Neural progenitor cell (in vitro differentiated cells): Measurements from ENCODE around the gene PIM3. TPM values are rescaled to one million over a fixed set of nuclear protein-coding genes. Genes with fewer than 3 reads are reported as not detected.

Source experiments
- DNase-seq: peaks from one replicate; pipeline ENCODE4 v3.0.0-alpha.2; 2016; ENCODE audit warnings: low spot score
- H2AFZ ChIP-seq: fragments of 200-600 bp; sonication (generic); replicated peaks from 2 replicates; pipeline ENCODE4 v1.6.1; 2016; ENCODE audit warnings: antibody characterized with exemption
- H3F3A ChIP-seq: fragments of 200-600 bp; sonication (generic); 2 replicates; pipeline ENCODE4 v1.6.1; 2016; ENCODE audit warnings: antibody characterized with exemption, low read depth
- H3K27ac ChIP-seq: fragments of 200-600 bp; sonication (generic); 2 replicates; pipeline ENCODE4 v1.5.1; 2016; ENCODE audit warnings: mild to moderate bottlenecking
- H3K27me3 ChIP-seq: fragments of 200-600 bp; sonication (generic); 2 replicates; pipeline ENCODE4 v1.6.1; 2016; ENCODE audit warnings: mild to moderate bottlenecking, moderate library complexity
- H3K36me3 ChIP-seq: fragments of 200-600 bp; sonication (generic); 2 replicates; pipeline ENCODE4 v1.5.1; 2016
- H3K4me1 ChIP-seq: fragments of 200-600 bp; sonication (generic); 2 replicates; pipeline ENCODE4 v1.6.1; 2016; ENCODE audit warnings: mixed run types
- H3K4me2 ChIP-seq: fragments of 200-600 bp; sonication (generic); 2 replicates; pipeline ENCODE4 v1.6.1; 2016
- H3K4me3 ChIP-seq: fragments of 200-600 bp; sonication (generic); 2 replicates; pipeline ENCODE4 v1.5.1; 2016
- H3K79me2 ChIP-seq: fragments of 200-600 bp; sonication (generic); 2 replicates; pipeline ENCODE4 v1.6.1; 2016; ENCODE audit warnings: low read depth
- H3K9ac ChIP-seq: fragments of 200-600 bp; sonication (generic); 2 replicates; pipeline ENCODE4 v1.6.1; 2016
- H3K9me3 ChIP-seq: fragments of 200-600 bp; sonication (generic); 2 replicates; pipeline ENCODE4 v1.5.1; 2016; ENCODE audit warnings: low read depth
- H4K20me1 ChIP-seq: fragments of 200-600 bp; sonication (generic); 2 replicates; pipeline ENCODE4 v1.6.1; 2016; ENCODE audit warnings: low read depth
- H3K27ac Mint-ChIP-seq: 3 replicates; pipeline ENCODE4 v1.8.0; 2021; ENCODE audit warnings: mixed read lengths
- H3K27me3 Mint-ChIP-seq: 2 replicates; pipeline ENCODE4 v1.8.0; 2022; ENCODE audit warnings: low read depth, mild to moderate bottlenecking, inconsistent platforms, moderate library complexity, mixed read lengths; ENCODE audit not compliant: insufficient read depth
- H3K36me3 Mint-ChIP-seq: 3 replicates; pipeline ENCODE4 v1.8.0; 2021; ENCODE audit warnings: mixed read lengths
- H3K4me1 Mint-ChIP-seq: 3 replicates; pipeline ENCODE4 v1.8.0; 2021; ENCODE audit warnings: mixed read lengths
- H3K4me3 Mint-ChIP-seq: 3 replicates; pipeline ENCODE4 v1.8.0; 2021; ENCODE audit warnings: mild to moderate bottlenecking, moderate library complexity, mixed read lengths
- H3K9me3 Mint-ChIP-seq: 3 replicates; pipeline ENCODE4 v1.8.0; 2020; ENCODE audit warnings: mixed read lengths
- EZH2 ChIP-seq: fragments of 200-600 bp; sonication (generic); IDR thresholded peaks from 2 replicates; pipeline ENCODE4 v1.6.1; 2017; ENCODE audit warnings: antibody characterized with exemption, mild to moderate bottlenecking, moderate library complexity
- EZH2phosphoT487 ChIP-seq: fragments of 200-600 bp; sonication (generic); IDR thresholded peaks from 2 replicates; pipeline ENCODE4 v1.6.1; 2017; ENCODE audit warnings: antibody characterized with exemption
- total RNA-seq: library from RNA; depleted of rRNA; stranded (reverse); fragments of >200 nt; gene quantifications from 2 replicates; pipeline ENCODE4 v1.2.3, GENCODE V29; 2015; ENCODE audit warnings: low replicate concordance
- TF ChIP-seq, protein P1 (sequence below): fragments of 200-600 bp; sonication (generic); IDR thresholded peaks from 2 replicates; pipeline ENCODE4 v1.5.1; 2017; ENCODE audit warnings: antibody characterized with exemption, mild to moderate bottlenecking

The PIM3 gene
- total RNA-seq, 1 donor from 2014 or later: 15.1 TPM

DNA sequence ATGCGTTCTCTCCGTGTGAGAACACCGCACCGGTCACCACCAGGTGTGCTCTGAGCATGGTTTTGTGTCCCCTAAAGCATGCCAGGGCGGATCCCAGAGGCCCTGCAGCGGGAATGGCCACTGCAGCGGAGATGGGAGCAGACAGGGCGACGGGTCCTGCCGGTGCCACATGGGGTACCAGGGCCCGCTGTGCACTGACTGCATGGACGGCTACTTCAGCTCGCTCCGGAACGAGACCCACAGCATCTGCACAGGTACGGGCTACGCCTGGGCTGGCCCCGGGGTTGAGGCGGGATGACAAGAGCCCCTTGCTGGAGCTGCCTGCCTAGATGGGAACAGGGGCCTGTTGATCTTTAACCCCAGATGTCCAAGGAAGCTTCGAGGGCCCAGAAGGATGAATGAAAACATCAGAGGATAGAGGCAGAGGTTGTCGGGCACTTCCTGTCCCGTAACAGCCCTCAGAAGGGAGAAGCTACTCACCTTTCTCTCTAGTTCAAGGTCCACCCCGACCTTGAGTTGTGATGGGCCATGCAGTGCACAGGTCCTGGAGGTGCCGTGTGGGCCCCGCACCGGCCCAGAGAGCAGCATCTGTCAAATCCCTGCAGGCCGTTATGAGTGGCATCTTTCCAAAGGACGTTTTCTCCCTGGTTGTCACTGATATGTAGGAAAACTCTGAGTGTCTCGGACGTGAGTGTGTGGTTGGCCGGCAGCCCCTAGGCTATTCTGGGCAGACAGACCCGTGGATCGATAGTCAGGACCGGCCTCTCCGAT lies 38.9 kb upstream of the PIM3 start:
- Histone ChIP-seq H3K36me3 (no peaks in the 10 kb centered on the region), H3K4me2 (no peak overlapping the region), H3K9ac (no peak overlapping the region), H3K4me3 (no peak overlapping the region), H3F3A (peaks cover 11% of the 10 kb centered on the region), H3K4me1 (no peaks in the 10 kb centered on the region), H3K27me3 (peaks cover 8% of the 10 kb centered on the region), H3K79me2 (peaks cover 6% of the 10 kb centered on the region), H3K9me3 (no peaks in the 10 kb centered on the region), H3K27ac (no peak overlapping the region), H4K20me1 (no peaks in the 10 kb centered on the region), H2AFZ (no peak overlapping the region)
- Mint-ChIP-seq H3K9me3 (no peaks in the 10 kb centered on the region), H3K4me3 (no peak overlapping the region), H3K4me1 (peaks cover 21% of the 10 kb centered on the region), H3K36me3 (peaks cover 4% of the 10 kb centered on the region), H3K27ac (no peak overlapping the region), H3K27me3 (peaks cover 6% of the 10 kb centered on the region)
- no peak for DNase-seq
- TF ChIP-seq EZH2phosphoT487: no peak
- no peak for TF ChIP-seq EZH2
- TF ChIP-seq, protein P1, sequence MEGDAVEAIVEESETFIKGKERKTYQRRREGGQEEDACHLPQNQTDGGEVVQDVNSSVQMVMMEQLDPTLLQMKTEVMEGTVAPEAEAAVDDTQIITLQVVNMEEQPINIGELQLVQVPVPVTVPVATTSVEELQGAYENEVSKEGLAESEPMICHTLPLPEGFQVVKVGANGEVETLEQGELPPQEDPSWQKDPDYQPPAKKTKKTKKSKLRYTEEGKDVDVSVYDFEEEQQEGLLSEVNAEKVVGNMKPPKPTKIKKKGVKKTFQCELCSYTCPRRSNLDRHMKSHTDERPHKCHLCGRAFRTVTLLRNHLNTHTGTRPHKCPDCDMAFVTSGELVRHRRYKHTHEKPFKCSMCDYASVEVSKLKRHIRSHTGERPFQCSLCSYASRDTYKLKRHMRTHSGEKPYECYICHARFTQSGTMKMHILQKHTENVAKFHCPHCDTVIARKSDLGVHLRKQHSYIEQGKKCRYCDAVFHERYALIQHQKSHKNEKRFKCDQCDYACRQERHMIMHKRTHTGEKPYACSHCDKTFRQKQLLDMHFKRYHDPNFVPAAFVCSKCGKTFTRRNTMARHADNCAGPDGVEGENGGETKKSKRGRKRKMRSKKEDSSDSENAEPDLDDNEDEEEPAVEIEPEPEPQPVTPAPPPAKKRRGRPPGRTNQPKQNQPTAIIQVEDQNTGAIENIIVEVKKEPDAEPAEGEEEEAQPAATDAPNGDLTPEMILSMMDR: no peak

DNA sequence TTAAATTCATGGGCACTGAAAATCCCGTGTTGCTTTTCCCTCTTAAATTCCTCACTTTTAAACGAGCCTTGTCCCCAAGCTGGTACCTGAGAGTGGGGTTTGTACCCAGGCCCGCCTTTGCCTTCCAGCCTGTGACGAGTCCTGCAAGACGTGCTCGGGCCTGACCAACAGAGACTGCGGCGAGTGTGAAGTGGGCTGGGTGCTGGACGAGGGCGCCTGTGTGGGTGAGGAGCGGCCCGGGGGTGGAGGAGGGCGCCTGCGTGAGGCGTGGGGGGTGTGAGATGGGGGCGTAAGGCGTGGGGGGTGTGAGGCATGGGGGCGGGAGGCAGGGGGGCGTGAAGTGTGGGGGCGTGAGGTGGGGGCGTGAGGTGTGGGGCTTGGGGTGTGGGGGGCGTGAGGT lies 38.1 kb upstream of the PIM3 start:
- no peaks in the 10 kb centered on the region for H4K20me1 ChIP-seq
- no peaks in the 10 kb centered on the region for H3K4me1 ChIP-seq
- H3K27me3 ChIP-seq: peaks cover 8% of the 10 kb centered on the region
- H3K4me3 Mint-ChIP-seq: peak overlapping the region; percentile 48
- peaks cover 4% of the 10 kb centered on the region for H3K36me3 Mint-ChIP-seq
- no peak overlapping the region for H3K4me3 ChIP-seq
- H3K9me3 ChIP-seq: no peaks in the 10 kb centered on the region
- TF ChIP-seq EZH2: no peak
- peaks cover 3% of the 10 kb centered on the region for H3K27me3 Mint-ChIP-seq
- no peak overlapping the region for H3K27ac ChIP-seq
- no peak for DNase-seq
- H3K9me3 Mint-ChIP-seq: no peaks in the 10 kb centered on the region
- H3K36me3 ChIP-seq: no peaks in the 10 kb centered on the region
- H3K27ac Mint-ChIP-seq: no peak overlapping the region
- no peak overlapping the region for H2AFZ ChIP-seq
- no peak overlapping the region for H3K9ac ChIP-seq
- peaks cover 22% of the 10 kb centered on the region for H3K4me1 Mint-ChIP-seq
- no peak overlapping the region for H3K4me2 ChIP-seq
- H3K79me2 ChIP-seq: no peaks in the 10 kb centered on the region
- peaks cover 18% of the 10 kb centered on the region for H3F3A ChIP-seq

DNA sequence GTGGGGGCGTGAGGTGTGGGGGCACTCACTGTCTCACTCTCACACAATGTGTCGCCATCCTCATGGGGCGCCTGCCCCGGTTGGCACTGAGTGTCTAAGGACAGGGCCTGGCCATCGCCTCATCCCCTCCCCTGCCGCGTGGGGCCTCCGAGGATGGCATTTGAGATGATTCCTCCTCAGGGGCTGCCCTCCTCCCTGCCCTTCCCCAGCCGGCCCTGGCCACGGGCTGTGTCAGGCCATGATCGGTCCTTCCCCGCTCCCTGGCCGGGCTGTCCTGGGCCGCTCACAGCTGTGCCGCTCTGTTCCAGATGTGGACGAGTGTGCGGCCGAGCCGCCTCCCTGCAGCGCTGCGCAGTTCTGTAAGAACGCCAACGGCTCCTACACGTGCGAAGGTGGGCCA lies 37.6 kb upstream of the PIM3 start:
- H4K20me1 ChIP-seq: no peaks in the 10 kb centered on the region
- DNase-seq: no peak
- H3K36me3 ChIP-seq: no peaks in the 10 kb centered on the region
- no peaks in the 10 kb centered on the region for H3K4me1 ChIP-seq
- peaks cover 15% of the 10 kb centered on the region for H3F3A ChIP-seq
- no peak overlapping the region for H3K27ac ChIP-seq
- H3K9me3 ChIP-seq: no peaks in the 10 kb centered on the region
- no peak overlapping the region for H2AFZ ChIP-seq
- no peak overlapping the region for H3K9ac ChIP-seq
- peaks cover 25% of the 10 kb centered on the region for H3K4me1 Mint-ChIP-seq
- H3K4me3 ChIP-seq: no peak overlapping the region
- H3K4me3 Mint-ChIP-seq: no peak overlapping the region
- TF ChIP-seq, protein P1: no peak
- TF ChIP-seq EZH2 (no peak), EZH2phosphoT487 (no peak)
- H3K4me2 ChIP-seq: no peak overlapping the region
- peaks cover 3% of the 10 kb centered on the region for H3K27me3 Mint-ChIP-seq
- no peaks in the 10 kb centered on the region for H3K9me3 Mint-ChIP-seq
- H3K27me3 ChIP-seq: peaks cover 8% of the 10 kb centered on the region
- H3K79me2 ChIP-seq: no peaks in the 10 kb centered on the region
- no peak overlapping the region for H3K27ac Mint-ChIP-seq
- peaks cover 4% of the 10 kb centered on the region for H3K36me3 Mint-ChIP-seq

DNA sequence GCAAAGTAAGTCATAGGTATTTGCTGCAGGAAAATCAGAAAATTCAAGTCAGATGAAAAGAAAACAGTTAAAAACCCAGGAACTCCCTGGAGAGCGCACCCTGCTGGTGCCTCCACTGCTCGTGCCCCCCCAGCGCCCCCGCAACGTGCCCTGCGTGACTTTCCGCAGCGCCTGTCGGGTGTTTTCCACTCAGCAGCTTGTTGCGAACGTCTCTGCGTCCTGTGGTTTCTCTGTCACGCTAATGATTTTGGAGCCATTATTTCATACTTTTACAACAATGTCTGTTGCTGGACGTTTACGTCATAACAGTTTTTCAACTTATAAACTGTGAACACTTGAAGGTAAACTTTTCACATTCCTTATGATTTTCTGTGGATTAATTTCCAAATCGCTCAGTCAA lies 37.1 kb upstream of the PIM3 start:
- Mint-ChIP-seq H3K4me1 (peaks cover 25% of the 10 kb centered on the region), H3K27me3 (peaks cover 8% of the 10 kb centered on the region), H3K9me3 (no peaks in the 10 kb centered on the region), H3K4me3 (no peak overlapping the region), H3K27ac (peak overlapping the region; percentile 16), H3K36me3 (peaks cover 4% of the 10 kb centered on the region)
- Histone ChIP-seq H3K9me3 (no peaks in the 10 kb centered on the region), H3K27me3 (peaks cover 11% of the 10 kb centered on the region), H3F3A (peaks cover 12% of the 10 kb centered on the region), H2AFZ (no peak overlapping the region), H3K4me2 (no peak overlapping the region), H3K27ac (no peak overlapping the region), H3K4me1 (no peaks in the 10 kb centered on the region), H3K36me3 (no peaks in the 10 kb centered on the region), H3K4me3 (no peak overlapping the region), H3K79me2 (no peaks in the 10 kb centered on the region), H4K20me1 (no peaks in the 10 kb centered on the region), H3K9ac (no peak overlapping the region)
- TF ChIP-seq, protein P1: peak; percentile 14
- no peak for TF ChIP-seq EZH2
- no peak for DNase-seq
